ENCODE results near the gene ELL2.

- TF ChIP-seq POLR2A (IDR thresholded peaks at IDR 0.05; ENCODE audit: low read length) (no peak), GATA1 (IDR thresholded peaks at IDR 0.05; ENCODE audit: low read depth, low read length) (no peak)
These were observed 89.0 kb downstream of the ELL2 start for GRCh38 chr5:95872346-95873268.

Data from erythroblast (primary cell).